GM08714 (cell line): ENCODE results near the gene COL16A1.

Experiments
- H3K4me3 ChIP-seq: fragments of 200-500 bp; sonication (Bioruptor generic); 2 replicates; pipeline ENCODE4 v1.5.1; 2014; ENCODE audit warnings: mild to moderate bottlenecking, low read length, inconsistent platforms
- ZNF274 ChIP-seq: IDR thresholded peaks from 2 replicates; pipeline ENCODE4 v1.6.1; 2012; ENCODE audit warnings: mild to moderate bottlenecking, low read depth, low read length

Gene COL16A1

GRCh38 chr1:31742462-31743212 is 38.8 kb upstream of the COL16A1 start:
- no peak overlapping the region for H3K4me3 ChIP-seq
- TF ChIP-seq ZNF274: no peak

- TF ChIP-seq ZNF274: no peak
- no peak overlapping the region for H3K4me3 ChIP-seq
These were observed 35.5 kb upstream of the COL16A1 start for GRCh38 chr1:31739346-31739745.

GRCh38 chr1:31736675-31737074 is 32.9 kb upstream of the COL16A1 start:
- TF ChIP-seq ZNF274: no peak
- H3K4me3 ChIP-seq: no peak overlapping the region

- no peak for TF ChIP-seq ZNF274
- H3K4me3 ChIP-seq: no peak overlapping the region
These were observed 31.8 kb upstream of the COL16A1 start for GRCh38 chr1:31735571-31735970.

GRCh38 chr1:31734582-31735107 is 30.8 kb upstream of the COL16A1 start:
- no peak overlapping the region for H3K4me3 ChIP-seq
- no peak for TF ChIP-seq ZNF274

- no peak for TF ChIP-seq ZNF274
- H3K4me3 ChIP-seq: no peak overlapping the region
These were observed 29.8 kb upstream of the COL16A1 start for GRCh38 chr1:31733389-31734219.

- H3K4me3 ChIP-seq: no peak overlapping the region
- no peak for TF ChIP-seq ZNF274
These were observed 29.0 kb upstream of the COL16A1 start for GRCh38 chr1:31732751-31733289.

- no peak overlapping the region for H3K4me3 ChIP-seq
- no peak for TF ChIP-seq ZNF274
These were observed 28.5 kb upstream of the COL16A1 start for GRCh38 chr1:31732343-31732742.

GRCh38 chr1:31731049-31731565 is 27.3 kb upstream of the COL16A1 start:
- H3K4me3 ChIP-seq: no peak overlapping the region
- TF ChIP-seq ZNF274: no peak

GRCh38 chr1:31730336-31731048 is 26.7 kb upstream of the COL16A1 start:
- no peak overlapping the region for H3K4me3 ChIP-seq
- TF ChIP-seq ZNF274: no peak

- no peak overlapping the region for H3K4me3 ChIP-seq
- TF ChIP-seq ZNF274: no peak
These were observed 24.0 kb upstream of the COL16A1 start for GRCh38 chr1:31727849-31728248.

GRCh38 chr1:31727195-31727594 is 23.4 kb upstream of the COL16A1 start:
- TF ChIP-seq ZNF274: no peak
- H3K4me3 ChIP-seq: no peak overlapping the region

GRCh38 chr1:31726715-31727114 is 22.9 kb upstream of the COL16A1 start:
- no peak overlapping the region for H3K4me3 ChIP-seq
- no peak for TF ChIP-seq ZNF274
